Ishikawa (cell line): ENCODE results near the gene RPL10A.

Experiments
- CEBPB ChIP-seq: IDR thresholded peaks from 2 replicates; pipeline ENCODE4 v1.6.1; 2012
- CREB1 ChIP-seq: IDR thresholded peaks from 2 replicates; pipeline ENCODE4 v1.6.1; 2012; ENCODE audit warnings: low read depth
- EGR1 ChIP-seq: IDR thresholded peaks from 2 replicates; pipeline ENCODE4 v1.6.1; 2012
- EP300 ChIP-seq: IDR thresholded peaks from 2 replicates; pipeline ENCODE4 v1.6.1; 2012; ENCODE audit warnings: borderline replicate concordance
- FOXM1 ChIP-seq: IDR thresholded peaks from 2 replicates; pipeline ENCODE4 v1.6.1; 2012; ENCODE audit warnings: low read depth, borderline replicate concordance
- MAX ChIP-seq: IDR thresholded peaks from 2 replicates; pipeline ENCODE4 v1.6.1; 2012
- NFIC ChIP-seq: IDR thresholded peaks from 2 replicates; pipeline ENCODE4 v1.6.1; 2012
- RAD21 ChIP-seq: IDR thresholded peaks from 2 replicates; pipeline ENCODE4 v1.6.1; 2012; ENCODE audit warnings: low read depth
- REST ChIP-seq: IDR thresholded peaks from 2 replicates; pipeline ENCODE4 v1.6.1; 2012; ENCODE audit warnings: low read depth, mild to moderate bottlenecking
- TAF1 ChIP-seq: IDR thresholded peaks from 2 replicates; pipeline ENCODE4 v1.6.1; 2012; ENCODE audit warnings: low read depth, mild to moderate bottlenecking
- TCF12 ChIP-seq: IDR thresholded peaks from 2 replicates; pipeline ENCODE4 v1.6.1; 2012; ENCODE audit warnings: low read depth
- TEAD4 ChIP-seq: IDR thresholded peaks from 2 replicates; pipeline ENCODE4 v1.6.1; 2012
- USF1 ChIP-seq: IDR thresholded peaks from 2 replicates; pipeline ENCODE4 v1.6.1; 2012
- YY1 ChIP-seq: IDR thresholded peaks from 2 replicates; pipeline ENCODE4 v1.6.1; 2012; ENCODE audit warnings: low read depth
- ZBTB7A ChIP-seq: IDR thresholded peaks from 2 replicates; pipeline ENCODE4 v1.6.1; 2012; ENCODE audit warnings: low read depth

Gene RPL10A

GRCh38 chr6:35473075-35473849, 5.1 kb downstream of the RPL10A start:
- TF ChIP-seq REST, result no peak
- TF ChIP-seq ZBTB7A, result no peak
- no peak for TF ChIP-seq YY1
- TF ChIP-seq CEBPB, result no peak
- TF ChIP-seq TCF12, result no peak
- no peak for TF ChIP-seq CREB1
- TF ChIP-seq TAF1, result no peak
- TF ChIP-seq TEAD4, result no peak
- TF ChIP-seq USF1, result no peak
- no peak for TF ChIP-seq EP300
- TF ChIP-seq EGR1, result no peak
- TF ChIP-seq FOXM1, result no peak
- no peak for TF ChIP-seq MAX
- TF ChIP-seq RAD21, result no peak
- TF ChIP-seq NFIC, result no peak

- TF ChIP-seq TEAD4 (no peak), REST (no peak), CREB1 (no peak), ZBTB7A (no peak)
Observed at GRCh38 chr6:35473850-35474130, 5.6 kb downstream of the RPL10A start.

- no peak for TF ChIP-seq RAD21
- no peak for TF ChIP-seq REST
- TF ChIP-seq EGR1, result no peak
- TF ChIP-seq TAF1, result no peak
- no peak for TF ChIP-seq USF1
- no peak for TF ChIP-seq CREB1
- no peak for TF ChIP-seq TCF12
- no peak for TF ChIP-seq CEBPB
- no peak for TF ChIP-seq TEAD4
- TF ChIP-seq EP300, result no peak
- TF ChIP-seq YY1, result no peak
- no peak for TF ChIP-seq FOXM1
Observed at GRCh38 chr6:35474131-35474941, 6.1 kb downstream of the RPL10A start.

- TF ChIP-seq TEAD4 (no peak), EGR1 (no peak), TCF12 (no peak), CEBPB (no peak), MAX (no peak), EP300 (no peak), NFIC (no peak), TAF1 (no peak), USF1 (no peak), REST (no peak), YY1 (no peak), FOXM1 (no peak), ZBTB7A (no peak), CREB1 (no peak), RAD21 (no peak)
Observed at GRCh38 chr6:35474942-35475570, 6.9 kb downstream of the RPL10A start.
